IMR-90 (cell line): ENCODE measurements around the gene AEN. TPM values are rescaled to one million over a fixed set of nuclear protein-coding genes. Genes with fewer than 3 reads are reported as not detected.
"Not testable (repeated sequence)": the region's sequence is repeated elsewhere in the genome, so short reads cannot be mapped to it uniquely, and the experiment has no call there.

Source experiments
- ATAC-seq: fragments of 200-7000 bp; cut with Tn5 transposase; 2 replicates; pipeline ENCODE4 v1.9.1; 2020; ENCODE audit warnings: low read depth, mild to moderate bottlenecking, moderate library complexity
- BruUV-seq: library from RNA; stranded (reverse); fragments of 400-500 nt; replicated peaks from 2 replicates; lab custom pipeline; 2021; lab: Mats Ljungman, UMichigan
- CTCF ChIA-PET: fragments of 300-600 bp; formaldehyde crosslinking; extraction: SDS; loops from one replicate; lab custom pipeline; 2021; ENCODE audit warnings: antibody characterized with exemption; lab: Yijun Ruan, JAX
- POLR2A ChIA-PET: fragments of 300-600 bp; sonication (Branson Sonifier 250); formaldehyde crosslinking; loops from one replicate; lab custom pipeline; 2022; ENCODE audit warnings: antibody characterized with exemption; ENCODE audit not compliant: unreplicated experiment; lab: Charles Lee
- DNase-seq: peaks from one replicate; pipeline ENCODE4 v3.0.0; 2013
- H2AFZ ChIP-seq: replicated peaks from 2 replicates; pipeline ENCODE3; 2013; ENCODE audit warnings: low read length, mild to moderate bottlenecking; ENCODE audit not compliant: poor library complexity
- H2AK5ac ChIP-seq: 2 replicates; pipeline ENCODE4 v1.6.1; 2013; ENCODE audit warnings: low read depth, low read length, inconsistent platforms
- H2AK9ac ChIP-seq: replicated peaks from 2 replicates; pipeline ENCODE3; 2013; ENCODE audit warnings: mild to moderate bottlenecking, low read depth, low read length, moderate library complexity; ENCODE audit not compliant: poor library complexity
- H2BK120ac ChIP-seq: 2 replicates; pipeline ENCODE4 v1.6.1; 2013; ENCODE audit warnings: low read depth, low read length, inconsistent platforms
- H2BK15ac ChIP-seq: 3 replicates; pipeline ENCODE4 v1.6.1; 2013; ENCODE audit warnings: low read depth, low read length, inconsistent platforms
- H2BK20ac ChIP-seq: 2 replicates; pipeline ENCODE4 v1.6.1; 2013; ENCODE audit warnings: low read depth, mild to moderate bottlenecking, inconsistent platforms, low read length, moderate library complexity
- H2BK5ac ChIP-seq: 2 replicates; pipeline ENCODE4 v1.6.1; 2013; ENCODE audit warnings: mild to moderate bottlenecking, low read depth, low read length, inconsistent platforms; ENCODE audit not compliant: poor library complexity, severe bottlenecking
- H3K14ac ChIP-seq: replicated peaks from 2 replicates; pipeline ENCODE4 v1.6.1; 2013; ENCODE audit warnings: low read depth, low read length, inconsistent platforms
- H3K18ac ChIP-seq: 2 replicates; pipeline ENCODE4 v1.6.1; 2013; ENCODE audit warnings: low read depth, low read length, control low read depth
- H3K23ac ChIP-seq: 2 replicates; pipeline ENCODE4 v1.6.1; 2013; ENCODE audit warnings: low read depth, low read length, inconsistent platforms
- H3K27ac ChIP-seq: 2 replicates; pipeline ENCODE4 v1.5.1; 2013; ENCODE audit warnings: mild to moderate bottlenecking, control low read depth, low read length; ENCODE audit not compliant: insufficient read depth
- H3K27me3 ChIP-seq: 2 replicates; pipeline ENCODE4 v1.6.1; 2013; ENCODE audit warnings: low read length; ENCODE audit not compliant: control insufficient read depth, insufficient read depth
- H3K36me3 ChIP-seq: 2 replicates; pipeline ENCODE4 v1.6.1; 2013; ENCODE audit warnings: low read length, mixed read lengths; ENCODE audit not compliant: control insufficient read depth, insufficient read depth
- H3K4ac ChIP-seq: 2 replicates; pipeline ENCODE4 v1.6.1; 2013; ENCODE audit warnings: low read depth, low read length, inconsistent platforms
- H3K4me1 ChIP-seq: 2 replicates; pipeline ENCODE4 v1.6.1; 2013; ENCODE audit warnings: low read length, mixed read lengths; ENCODE audit not compliant: control insufficient read depth, insufficient read depth
- H3K4me2 ChIP-seq: 2 replicates; pipeline ENCODE4 v1.6.1; 2013; ENCODE audit warnings: low read depth, mild to moderate bottlenecking, control low read depth, low read length, moderate library complexity
- H3K4me3 ChIP-seq: 2 replicates; pipeline ENCODE4 v1.5.1; 2013; ENCODE audit warnings: low read depth, mild to moderate bottlenecking, control low read depth, low read length, moderate library complexity; ENCODE audit not compliant: insufficient read depth
- H3K56ac ChIP-seq: 2 replicates; pipeline ENCODE4 v1.6.1; 2013; ENCODE audit warnings: low read length, inconsistent platforms; ENCODE audit not compliant: insufficient read depth; ENCODE audit errors: extremely low read depth
- H3K79me1 ChIP-seq, 2 experiments: 2 replicates each; pipeline ENCODE4 v1.6.1; 2013; ENCODE audit warnings: low read length in 2 of 2, inconsistent platforms in 1 of 2, low read depth in 1 of 2
- H3K9ac ChIP-seq: 2 replicates; pipeline ENCODE4 v1.6.1; 2013; ENCODE audit warnings: low read depth, low read length, control low read depth
- H3K9me1 ChIP-seq: 2 replicates; pipeline ENCODE4 v1.6.1; 2013; ENCODE audit warnings: low read length, inconsistent platforms; ENCODE audit not compliant: insufficient read depth
- H3K9me3 ChIP-seq: 2 replicates; pipeline ENCODE4 v1.6.1; 2013; ENCODE audit warnings: low read length; ENCODE audit not compliant: control insufficient read depth, insufficient read depth
- H4K20me1 ChIP-seq: 2 replicates; pipeline ENCODE4 v1.6.1; 2013; ENCODE audit warnings: low read length, inconsistent platforms; ENCODE audit not compliant: insufficient read depth
- H4K5ac ChIP-seq: 2 replicates; pipeline ENCODE4 v1.6.1; 2013; ENCODE audit warnings: mild to moderate bottlenecking, low read depth, low read length, control low read depth
- H4K8ac ChIP-seq, 2 experiments: 2 replicates each; pipeline ENCODE4 v1.6.1; 2013; ENCODE audit warnings: low read depth in 2 of 2, low read length in 2 of 2, control low read depth in 1 of 2, inconsistent platforms in 1 of 2
- H4K91ac ChIP-seq: 2 replicates; pipeline ENCODE4 v1.6.1; 2013; ENCODE audit warnings: low read depth, low read length, inconsistent platforms; ENCODE audit not compliant: insufficient read depth
- WGBS, 2 experiments: methylation state at CpG; one replicate each; pipeline versions ENCODE4 v1.1.5 to v1.1.7; 2013; ENCODE audit warnings: missing lambda C conversion rate in 2 of 2; ENCODE audit not compliant: insufficient read length in 1 of 2; ENCODE audit errors: extremely low coverage in 2 of 2; 5-methylcytosine and 5-hydroxymethylcytosine counted together
- dilution Hi-C: fragments of 300-500 bp; cut with HindIII; formaldehyde crosslinking; loops from one replicate; pipeline ENCODE4 v1.14.3; 2018; ENCODE audit warnings: low sequenced_read_pairs; ENCODE audit not compliant: unreplicated experiment
- in situ Hi-C: fragments of 300-500 bp; cut with MboI; formaldehyde crosslinking; loops from 3 replicates; pipeline ENCODE4 v1.14.3; 2019; ENCODE audit warnings: low sequenced_read_pairs, inconsistent platforms, mixed read lengths
- intact Hi-C: fragments of 100-400 bp; cut with micrococcal nuclease; formaldehyde crosslinking; loops from 2 replicates; pipeline ENCODE4 v1.10.0; 2022
- polyA plus RNA-seq, 3 experiments: library from polyadenylated mRNA; depleted of rRNA; stranded (reverse); fragments of >200 nt; gene quantifications; 2 replicates each; pipeline ENCODE4 v1.2.3, GENCODE V29; 2012; ENCODE audit warnings: low replicate concordance in 1 of 3
- total RNA-seq: library from RNA; depleted of rRNA; stranded (reverse); fragments of >200 nt; gene quantifications from 2 replicates; pipeline ENCODE4 v1.2.3, GENCODE V29; 2012

AEN gene
- total and polyA plus RNA-seq, 2 of the 4 experiments (the other 2 are of a cell fraction) = 48.6 to 85.5 TPM

GRCh38 chr15:88632797-88633196, 11.7 kb downstream of the AEN start:
- H3K18ac ChIP-seq, H4K8ac ChIP-seq, DNase-seq, H2BK15ac ChIP-seq, intact Hi-C loops, H3K27ac ChIP-seq, H2BK120ac ChIP-seq, H4K91ac ChIP-seq, H3K9ac ChIP-seq, ATAC-seq, dilution Hi-C loops, H2AK5ac ChIP-seq, H3K56ac ChIP-seq, H2AK9ac ChIP-seq, H3K4me2 ChIP-seq, H2BK5ac ChIP-seq, H3K23ac ChIP-seq, H4K5ac ChIP-seq, H3K4me3 ChIP-seq, in situ Hi-C loops, H2AFZ ChIP-seq, BruUV-seq, H2BK20ac ChIP-seq, H3K14ac ChIP-seq, H3K27me3 ChIP-seq, H3K9me3 ChIP-seq, POLR2A ChIA-PET, H3K4ac ChIP-seq, CTCF ChIA-PET: not testable (repeated sequence)
- H3K36me3 ChIP-seq = peaks cover 51% of the 10 kb centered on the region
- H3K4me1 ChIP-seq = peaks cover 15% of the 10 kb centered on the region
- H3K9me1 ChIP-seq = peaks cover 26% of the 10 kb centered on the region
- peaks cover 62% of the 10 kb centered on the region for H4K20me1 ChIP-seq
- WGBS, 2 experiments = 80% methylated on average over 1 of the region's 7 CpGs; no CpG with 5 or more reads in 1 of the 2 experiments
- H3K79me1 ChIP-seq = peaks cover 28 to 82% of the 10 kb centered on the region in 2 experiments
